Trophoblast cell (in vitro differentiated cells and primary cell): ENCODE measurements around the gene RASGRP3.

Experiments used
- DNase-seq, 2 donors: peaks; one replicate each; pipeline ENCODE4 v3.0.0-alpha.2; 2016
- H2AFZ ChIP-seq: 2 replicates; pipeline ENCODE4 v1.6.1; 2013; ENCODE audit warnings: low read length, moderate library complexity, mild to moderate bottlenecking; ENCODE audit not compliant: insufficient read depth, poor library complexity
- H2AK5ac ChIP-seq: 2 replicates; pipeline ENCODE4 v1.6.1; 2013; ENCODE audit warnings: mild to moderate bottlenecking, low read length
- H2BK120ac ChIP-seq: 2 replicates; pipeline ENCODE4 v1.6.1; 2013; ENCODE audit warnings: low read length, mild to moderate bottlenecking, moderate library complexity; ENCODE audit not compliant: insufficient read depth, poor library complexity
- H2BK12ac ChIP-seq: 2 replicates; pipeline ENCODE4 v1.6.1; 2013; ENCODE audit warnings: mild to moderate bottlenecking, low read length, moderate library complexity
- H2BK5ac ChIP-seq: 2 replicates; pipeline ENCODE4 v1.6.1; 2013; ENCODE audit warnings: low read length, low read depth, moderate library complexity, mild to moderate bottlenecking; ENCODE audit not compliant: poor library complexity
- H3K14ac ChIP-seq: 2 replicates; pipeline ENCODE4 v1.6.1; 2013; ENCODE audit warnings: mild to moderate bottlenecking, low read length
- H3K18ac ChIP-seq: 2 replicates; pipeline ENCODE4 v1.6.1; 2013; ENCODE audit warnings: mild to moderate bottlenecking, low read length
- H3K23ac ChIP-seq: 2 replicates; pipeline ENCODE4 v1.6.1; 2013; ENCODE audit warnings: low read length
- H3K27ac ChIP-seq: 2 replicates; pipeline ENCODE4 v1.5.1; 2013; ENCODE audit warnings: low read depth, mild to moderate bottlenecking, inconsistent platforms, low read length, moderate library complexity
- H3K27me3 ChIP-seq: 2 replicates; pipeline ENCODE4 v1.6.1; 2013; ENCODE audit warnings: inconsistent platforms, mild to moderate bottlenecking, low read length, moderate library complexity; ENCODE audit not compliant: insufficient read depth
- H3K36me3 ChIP-seq, 2 experiments: 1 replicate in 1 of 2; 2 replicates in 1 of 2; pipeline ENCODE4 v1.6.1; 2013; ENCODE audit warnings: low read length in 2 of 2, mild to moderate bottlenecking in 2 of 2, moderate library complexity in 1 of 2; ENCODE audit not compliant: insufficient read depth in 2 of 2, control insufficient read depth in 1 of 2
- H3K4ac ChIP-seq: 2 replicates; pipeline ENCODE4 v1.6.1; 2013; ENCODE audit warnings: low read depth, mild to moderate bottlenecking, low read length, moderate library complexity
- H3K4me1 ChIP-seq, 2 experiments: 1 replicate in 1 of 2; 2 replicates in 1 of 2; pipeline ENCODE4 v1.6.1; 2013; ENCODE audit warnings: low read length in 2 of 2, mild to moderate bottlenecking in 2 of 2, moderate library complexity in 1 of 2; ENCODE audit not compliant: insufficient read depth in 2 of 2, control insufficient read depth in 1 of 2
- H3K4me2 ChIP-seq: 2 replicates; pipeline ENCODE4 v1.6.1; 2013; ENCODE audit warnings: inconsistent platforms, mild to moderate bottlenecking, low read length, moderate library complexity
- H3K4me3 ChIP-seq: 2 replicates; pipeline ENCODE4 v1.5.1; 2013; ENCODE audit warnings: mild to moderate bottlenecking, low read depth, low read length, inconsistent platforms
- H3K79me1 ChIP-seq: one replicate; pipeline ENCODE4 v1.6.1; 2013; ENCODE audit warnings: low read length
- H3K79me2 ChIP-seq: 2 replicates; pipeline ENCODE4 v1.6.1; 2013; ENCODE audit warnings: low read length, mild to moderate bottlenecking; ENCODE audit not compliant: control insufficient read depth, insufficient read depth, poor library complexity
- H3K9ac ChIP-seq: 2 replicates; pipeline ENCODE4 v1.6.1; 2013; ENCODE audit warnings: mild to moderate bottlenecking, low read length
- H3K9me3 ChIP-seq: 2 replicates; pipeline ENCODE4 v1.6.1; 2013; ENCODE audit warnings: low read depth, mild to moderate bottlenecking, control low read depth, inconsistent platforms, low read length; ENCODE audit not compliant: insufficient read depth
- H4K12ac ChIP-seq: 2 replicates; pipeline ENCODE4 v1.6.1; 2013; ENCODE audit warnings: low read depth, mild to moderate bottlenecking, low read length, moderate library complexity
- H4K8ac ChIP-seq: 2 replicates; pipeline ENCODE4 v1.6.1; 2013; ENCODE audit warnings: low read depth, mild to moderate bottlenecking, low read length, moderate library complexity
- H4K91ac ChIP-seq: one replicate; pipeline ENCODE4 v1.6.1; 2013; ENCODE audit warnings: low read depth, mild to moderate bottlenecking, low read length, moderate library complexity
- WGBS: extraction: QIAGEN DNeasy Blood & Tissue Kit; methylation state at CpG from one replicate; pipeline ENCODE4 v1.1.7; 2013; ENCODE audit warnings: missing lambda C conversion rate; ENCODE audit not compliant: insufficient read length, insufficient coverage; ENCODE audit errors: extremely low coverage; 5-methylcytosine and 5-hydroxymethylcytosine counted together

The RASGRP3 gene

GRCh38 chr2:33442528-33443079 lies 33.8 kb upstream of the RASGRP3 start:
- no peak overlapping the region for H2BK12ac ChIP-seq
- H3K9me3 ChIP-seq: no peaks in the 10 kb centered on the region
- H3K4ac ChIP-seq: no peak overlapping the region
- H3K23ac ChIP-seq: no peak overlapping the region
- H2AFZ ChIP-seq: no peak overlapping the region
- no CpG with 5 or more reads among the region's 6 CpGs for WGBS
- H3K27ac ChIP-seq: no peak overlapping the region
- H3K4me2 ChIP-seq: no peak overlapping the region
- no peaks in the 10 kb centered on the region for H3K4me1 ChIP-seq
- H4K8ac ChIP-seq: no peak overlapping the region
- H4K12ac ChIP-seq: no peak overlapping the region
- no peak overlapping the region for H4K91ac ChIP-seq
- H3K4me3 ChIP-seq: no peak overlapping the region
- no peaks in the 10 kb centered on the region for H3K27me3 ChIP-seq
- H3K36me3 ChIP-seq: no peaks in the 10 kb centered on the region
- no peak for DNase-seq
- H3K79me1 ChIP-seq: no peaks in the 10 kb centered on the region
- H3K9ac ChIP-seq: no peak overlapping the region
- H3K79me2 ChIP-seq: no peaks in the 10 kb centered on the region
- H2AK5ac ChIP-seq: no peak overlapping the region
- H2BK5ac ChIP-seq: no peak overlapping the region
- H3K14ac ChIP-seq: no peak overlapping the region
- H2BK120ac ChIP-seq: no peak overlapping the region
- H3K18ac ChIP-seq: no peak overlapping the region

- no CpG with 5 or more reads among the region's 3 CpGs for WGBS
- H2BK5ac ChIP-seq: no peak overlapping the region
- H3K18ac ChIP-seq: no peak overlapping the region
- no peaks in the 10 kb centered on the region for H3K4me1 ChIP-seq
- H3K14ac ChIP-seq: no peak overlapping the region
- H4K91ac ChIP-seq: no peak overlapping the region
- no peak overlapping the region for H2BK12ac ChIP-seq
- no peak overlapping the region for H3K27ac ChIP-seq
- no peaks in the 10 kb centered on the region for H3K79me1 ChIP-seq
- peak in 1 of 2 donors; percentile 7 for DNase-seq
- H2BK120ac ChIP-seq: no peak overlapping the region
- no peaks in the 10 kb centered on the region for H3K9me3 ChIP-seq
- H4K12ac ChIP-seq: no peak overlapping the region
- H3K36me3 ChIP-seq: no peaks in the 10 kb centered on the region
- no peak overlapping the region for H3K4me3 ChIP-seq
- H3K4ac ChIP-seq: no peak overlapping the region
- no peak overlapping the region for H3K9ac ChIP-seq
- H2AK5ac ChIP-seq: no peak overlapping the region
- H2AFZ ChIP-seq: no peak overlapping the region
- H4K8ac ChIP-seq: no peak overlapping the region
- no peak overlapping the region for H3K4me2 ChIP-seq
- no peak overlapping the region for H3K23ac ChIP-seq
- no peaks in the 10 kb centered on the region for H3K27me3 ChIP-seq
- no peaks in the 10 kb centered on the region for H3K79me2 ChIP-seq
Measured at GRCh38 chr2:33443274-33443829, 33.1 kb upstream of the RASGRP3 start.

- no peak overlapping the region for H2AK5ac ChIP-seq
- H4K12ac ChIP-seq: no peak overlapping the region
- H4K8ac ChIP-seq: no peak overlapping the region
- H2AFZ ChIP-seq: no peak overlapping the region
- H3K79me1 ChIP-seq: no peaks in the 10 kb centered on the region
- H3K23ac ChIP-seq: no peak overlapping the region
- DNase-seq: peak in 1 of 2 donors; percentile 63
- H2BK5ac ChIP-seq: no peak overlapping the region
- H3K4ac ChIP-seq: no peak overlapping the region
- no peak overlapping the region for H4K91ac ChIP-seq
- H3K27me3 ChIP-seq: no peaks in the 10 kb centered on the region
- H3K27ac ChIP-seq: no peak overlapping the region
- no peak overlapping the region for H2BK12ac ChIP-seq
- WGBS: no CpG with 5 or more reads among the region's 2 CpGs
- no peaks in the 10 kb centered on the region for H3K79me2 ChIP-seq
- no peak overlapping the region for H3K18ac ChIP-seq
- no peak overlapping the region for H3K9ac ChIP-seq
- H3K4me2 ChIP-seq: no peak overlapping the region
- no peaks in the 10 kb centered on the region for H3K9me3 ChIP-seq
- H3K4me3 ChIP-seq: no peak overlapping the region
- H3K36me3 ChIP-seq: no peaks in the 10 kb centered on the region
- H3K14ac ChIP-seq: no peak overlapping the region
- H2BK120ac ChIP-seq: no peak overlapping the region
- H3K4me1 ChIP-seq: no peaks in the 10 kb centered on the region
Measured at GRCh38 chr2:33444967-33445366, 31.5 kb upstream of the RASGRP3 start.

- no peak for DNase-seq
- H4K91ac ChIP-seq: no peak overlapping the region
- no peaks in the 10 kb centered on the region for H3K4me1 ChIP-seq
- no peak overlapping the region for H3K23ac ChIP-seq
- H3K4me2 ChIP-seq: no peak overlapping the region
- no CpG with 5 or more reads among the region's 2 CpGs for WGBS
- no peak overlapping the region for H4K12ac ChIP-seq
- H2AK5ac ChIP-seq: no peak overlapping the region
- H3K36me3 ChIP-seq: no peaks in the 10 kb centered on the region
- no peaks in the 10 kb centered on the region for H3K27me3 ChIP-seq
- H4K8ac ChIP-seq: no peak overlapping the region
- H3K79me1 ChIP-seq: no peaks in the 10 kb centered on the region
- H3K79me2 ChIP-seq: no peaks in the 10 kb centered on the region
- H3K4me3 ChIP-seq: no peak overlapping the region
- peaks cover 5% of the 10 kb centered on the region for H3K9me3 ChIP-seq
- no peak overlapping the region for H3K4ac ChIP-seq
- H2BK5ac ChIP-seq: no peak overlapping the region
- H3K27ac ChIP-seq: no peak overlapping the region
- no peak overlapping the region for H2BK120ac ChIP-seq
- no peak overlapping the region for H3K18ac ChIP-seq
- no peak overlapping the region for H2BK12ac ChIP-seq
- no peak overlapping the region for H2AFZ ChIP-seq
- no peak overlapping the region for H3K14ac ChIP-seq
- H3K9ac ChIP-seq: no peak overlapping the region
Measured at GRCh38 chr2:33448220-33448899, 28.1 kb upstream of the RASGRP3 start.
